ENCODE results near the gene EPAS1. TPM values are rescaled to one million over a fixed set of nuclear protein-coding genes. Genes with fewer than 3 reads are reported as not detected.

EPAS1 gene
- total RNA-seq, 1 experiment from 2014 or later = 8.5 TPM

DNA sequence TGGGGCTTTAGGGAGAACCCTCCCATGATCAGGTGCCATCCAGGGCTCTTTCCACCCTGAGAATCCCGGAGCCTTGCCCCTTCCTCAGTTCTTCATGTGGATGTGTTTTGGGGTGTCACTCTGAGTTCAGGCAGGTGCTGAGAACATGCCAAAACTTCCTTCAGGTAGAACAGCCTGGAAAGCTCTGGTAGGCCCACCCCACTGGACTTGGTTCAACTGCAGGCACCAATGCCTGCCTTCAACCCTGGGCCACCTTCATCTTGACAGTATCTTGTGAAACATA lies 85.8 kb downstream of the EPAS1 start:
- ChIA-PET CTCF (no interaction called here), POLR2A (no interaction called here)
- TF ChIP-seq, protein P1, sequence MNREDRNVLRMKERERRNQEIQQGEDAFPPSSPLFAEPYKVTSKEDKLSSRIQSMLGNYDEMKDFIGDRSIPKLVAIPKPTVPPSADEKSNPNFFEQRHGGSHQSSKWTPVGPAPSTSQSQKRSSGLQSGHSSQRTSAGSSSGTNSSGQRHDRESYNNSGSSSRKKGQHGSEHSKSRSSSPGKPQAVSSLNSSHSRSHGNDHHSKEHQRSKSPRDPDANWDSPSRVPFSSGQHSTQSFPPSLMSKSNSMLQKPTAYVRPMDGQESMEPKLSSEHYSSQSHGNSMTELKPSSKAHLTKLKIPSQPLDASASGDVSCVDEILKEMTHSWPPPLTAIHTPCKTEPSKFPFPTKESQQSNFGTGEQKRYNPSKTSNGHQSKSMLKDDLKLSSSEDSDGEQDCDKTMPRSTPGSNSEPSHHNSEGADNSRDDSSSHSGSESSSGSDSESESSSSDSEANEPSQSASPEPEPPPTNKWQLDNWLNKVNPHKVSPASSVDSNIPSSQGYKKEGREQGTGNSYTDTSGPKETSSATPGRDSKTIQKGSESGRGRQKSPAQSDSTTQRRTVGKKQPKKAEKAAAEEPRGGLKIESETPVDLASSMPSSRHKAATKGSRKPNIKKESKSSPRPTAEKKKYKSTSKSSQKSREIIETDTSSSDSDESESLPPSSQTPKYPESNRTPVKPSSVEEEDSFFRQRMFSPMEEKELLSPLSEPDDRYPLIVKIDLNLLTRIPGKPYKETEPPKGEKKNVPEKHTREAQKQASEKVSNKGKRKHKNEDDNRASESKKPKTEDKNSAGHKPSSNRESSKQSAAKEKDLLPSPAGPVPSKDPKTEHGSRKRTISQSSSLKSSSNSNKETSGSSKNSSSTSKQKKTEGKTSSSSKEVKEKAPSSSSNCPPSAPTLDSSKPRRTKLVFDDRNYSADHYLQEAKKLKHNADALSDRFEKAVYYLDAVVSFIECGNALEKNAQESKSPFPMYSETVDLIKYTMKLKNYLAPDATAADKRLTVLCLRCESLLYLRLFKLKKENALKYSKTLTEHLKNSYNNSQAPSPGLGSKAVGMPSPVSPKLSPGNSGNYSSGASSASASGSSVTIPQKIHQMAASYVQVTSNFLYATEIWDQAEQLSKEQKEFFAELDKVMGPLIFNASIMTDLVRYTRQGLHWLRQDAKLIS (CRISPR knock-in tag; IDR thresholded peaks at IDR 0.05; ENCODE audit: borderline replicate concordance) = no peak
- TF ChIP-seq, protein P2, sequence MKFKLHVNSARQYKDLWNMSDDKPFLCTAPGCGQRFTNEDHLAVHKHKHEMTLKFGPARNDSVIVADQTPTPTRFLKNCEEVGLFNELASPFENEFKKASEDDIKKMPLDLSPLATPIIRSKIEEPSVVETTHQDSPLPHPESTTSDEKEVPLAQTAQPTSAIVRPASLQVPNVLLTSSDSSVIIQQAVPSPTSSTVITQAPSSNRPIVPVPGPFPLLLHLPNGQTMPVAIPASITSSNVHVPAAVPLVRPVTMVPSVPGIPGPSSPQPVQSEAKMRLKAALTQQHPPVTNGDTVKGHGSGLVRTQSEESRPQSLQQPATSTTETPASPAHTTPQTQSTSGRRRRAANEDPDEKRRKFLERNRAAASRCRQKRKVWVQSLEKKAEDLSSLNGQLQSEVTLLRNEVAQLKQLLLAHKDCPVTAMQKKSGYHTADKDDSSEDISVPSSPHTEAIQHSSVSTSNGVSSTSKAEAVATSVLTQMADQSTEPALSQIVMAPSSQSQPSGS (CRISPR knock-in tag; IDR thresholded peaks at IDR 0.05; ENCODE audit: borderline replicate concordance, low read depth) = no peak
- TF ChIP-seq MXD4 (CRISPR knock-in tag; IDR thresholded peaks at IDR 0.05; ENCODE audit: borderline replicate concordance) = no peak
- TF ChIP-seq GTF2I (CRISPR knock-in tag; conservative IDR thresholded peaks at IDR 0.05) = no peak
- TF ChIP-seq SMAD3 (CRISPR knock-in tag; IDR thresholded peaks at IDR 0.05; ENCODE audit: borderline replicate concordance) = no peak
- TF ChIP-seq, protein P3, sequence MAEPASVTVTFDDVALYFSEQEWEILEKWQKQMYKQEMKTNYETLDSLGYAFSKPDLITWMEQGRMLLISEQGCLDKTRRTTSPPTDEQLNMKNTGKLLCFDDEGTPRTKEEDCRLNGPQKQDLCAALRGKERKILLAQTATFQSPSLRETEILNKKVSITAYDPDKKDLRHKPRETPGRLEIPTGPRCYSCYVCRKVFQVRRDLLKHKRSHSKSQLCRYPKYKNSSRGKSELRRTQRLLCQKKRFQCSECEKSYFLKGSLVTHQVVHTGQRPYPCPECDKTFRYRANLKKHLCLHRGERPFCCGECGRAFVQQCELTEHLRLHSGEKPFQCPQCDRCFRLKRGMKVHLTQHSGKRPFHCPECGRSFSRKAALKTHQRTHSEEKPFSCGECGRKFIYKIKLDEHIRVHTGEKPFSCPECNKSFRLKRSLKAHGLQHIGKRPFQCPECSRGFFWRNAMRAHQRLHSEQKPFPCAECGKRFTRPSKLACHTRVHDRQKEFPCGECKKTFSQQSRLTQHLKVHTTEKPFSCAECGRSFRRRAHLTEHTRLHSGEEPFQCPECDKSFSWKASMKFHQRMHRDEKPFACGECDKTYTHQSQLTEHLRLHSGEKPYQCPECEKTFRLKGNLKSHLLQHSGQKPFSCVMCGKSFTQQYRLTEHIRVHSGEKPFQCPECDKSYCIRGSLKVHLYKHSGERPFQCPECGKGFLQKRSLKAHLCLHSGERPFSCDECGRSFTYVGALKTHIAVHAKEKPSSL (CRISPR knock-in tag; conservative IDR thresholded peaks at IDR 0.05) = no peak
- Mint-ChIP-seq H3K4me3 (no peak overlapping the region), H3K36me3 (no peaks in the 10 kb centered on the region), H3K27me3 (ENCODE audit: low read depth) (no peaks in the 10 kb centered on the region), H3K4me1 (no peaks in the 10 kb centered on the region), H3K9me3 (no peaks in the 10 kb centered on the region), H3K27ac (no peak overlapping the region)
- no peak for ATAC-seq
- DNase-seq (ENCODE audit: low spot score) = no peak

DNA sequence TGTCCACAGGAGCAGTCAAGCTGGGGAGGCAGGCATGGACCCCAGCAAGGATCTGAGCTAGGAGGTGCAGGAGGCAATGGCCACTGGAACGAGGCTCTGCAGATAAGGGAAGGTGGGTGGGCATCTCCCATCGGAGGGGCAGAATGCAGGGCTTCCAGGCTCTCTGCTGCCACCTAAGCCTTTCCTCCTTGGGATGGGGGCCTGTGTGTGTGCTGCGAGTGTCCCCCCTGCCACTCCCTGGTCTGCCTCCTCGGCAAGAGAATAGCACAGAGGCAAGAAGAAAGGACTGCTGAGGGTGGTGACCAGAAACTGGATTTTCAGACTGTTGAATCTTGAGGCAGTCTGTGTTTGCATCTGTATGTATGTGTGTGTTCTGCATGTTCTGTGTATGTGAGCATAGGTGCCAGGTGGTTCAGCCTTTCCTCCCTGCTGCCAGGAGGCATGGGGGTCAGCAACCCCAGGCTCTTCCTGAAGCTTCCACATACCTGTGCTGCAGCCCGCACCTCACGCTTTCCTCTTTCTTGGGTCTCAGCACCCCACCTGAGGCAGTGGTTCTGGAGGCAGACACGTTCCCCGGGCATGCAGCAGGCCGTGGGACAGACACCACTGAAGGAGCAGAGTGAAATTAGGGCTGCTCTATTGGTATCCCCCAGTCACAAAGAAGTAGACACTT lies 86.7 kb downstream of the EPAS1 start:
- Mint-ChIP-seq H3K36me3 (no peaks in the 10 kb centered on the region), H3K9me3 (no peaks in the 10 kb centered on the region), H3K4me3 (no peak overlapping the region), H3K4me1 (no peaks in the 10 kb centered on the region), H3K27me3 (ENCODE audit: low read depth) (no peaks in the 10 kb centered on the region), H3K27ac (no peak overlapping the region)
- ATAC-seq (no peak), DNase-seq (ENCODE audit: low spot score) (no peak)
- ChIA-PET CTCF (no interaction called here), POLR2A (no interaction called here)
- TF ChIP-seq CREM (CRISPR knock-in tag; IDR thresholded peaks at IDR 0.05) = no peak
- no peak for TF ChIP-seq GABPB1 (CRISPR knock-in tag; IDR thresholded peaks at IDR 0.05)
- TF ChIP-seq FOXP1 (CRISPR knock-in tag; IDR thresholded peaks at IDR 0.05; ENCODE audit: borderline replicate concordance) = no peak
- TF ChIP-seq ELF4 (CRISPR knock-in tag; IDR thresholded peaks at IDR 0.05; ENCODE audit: low read depth) = no peak
- TF ChIP-seq, protein P4, sequence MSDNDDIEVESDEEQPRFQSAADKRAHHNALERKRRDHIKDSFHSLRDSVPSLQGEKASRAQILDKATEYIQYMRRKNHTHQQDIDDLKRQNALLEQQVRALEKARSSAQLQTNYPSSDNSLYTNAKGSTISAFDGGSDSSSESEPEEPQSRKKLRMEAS (CRISPR knock-in tag; IDR thresholded peaks at IDR 0.05) = no peak
- TF ChIP-seq ZNF416 (CRISPR knock-in tag; IDR thresholded peaks at IDR 0.05) = no peak
- TF ChIP-seq, protein P5, sequence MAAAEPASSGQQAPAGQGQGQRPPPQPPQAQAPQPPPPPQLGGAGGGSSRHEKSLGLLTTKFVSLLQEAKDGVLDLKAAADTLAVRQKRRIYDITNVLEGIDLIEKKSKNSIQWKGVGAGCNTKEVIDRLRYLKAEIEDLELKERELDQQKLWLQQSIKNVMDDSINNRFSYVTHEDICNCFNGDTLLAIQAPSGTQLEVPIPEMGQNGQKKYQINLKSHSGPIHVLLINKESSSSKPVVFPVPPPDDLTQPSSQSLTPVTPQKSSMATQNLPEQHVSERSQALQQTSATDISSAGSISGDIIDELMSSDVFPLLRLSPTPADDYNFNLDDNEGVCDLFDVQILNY (CRISPR knock-in tag; IDR thresholded peaks at IDR 0.05) = no peak
- TF ChIP-seq, protein P6, sequence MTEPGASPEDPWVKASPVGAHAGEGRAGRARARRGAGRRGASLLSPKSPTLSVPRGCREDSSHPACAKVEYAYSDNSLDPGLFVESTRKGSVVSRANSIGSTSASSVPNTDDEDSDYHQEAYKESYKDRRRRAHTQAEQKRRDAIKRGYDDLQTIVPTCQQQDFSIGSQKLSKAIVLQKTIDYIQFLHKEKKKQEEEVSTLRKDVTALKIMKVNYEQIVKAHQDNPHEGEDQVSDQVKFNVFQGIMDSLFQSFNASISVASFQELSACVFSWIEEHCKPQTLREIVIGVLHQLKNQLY (CRISPR knock-in tag; IDR thresholded peaks at IDR 0.05) = no peak
- no peak for TF ChIP-seq NR2C2 (CRISPR knock-in tag; IDR thresholded peaks at IDR 0.05)
- TF ChIP-seq JUN (CRISPR knock-in tag; IDR thresholded peaks at IDR 0.05) = no peak
- TF ChIP-seq, protein P7, sequence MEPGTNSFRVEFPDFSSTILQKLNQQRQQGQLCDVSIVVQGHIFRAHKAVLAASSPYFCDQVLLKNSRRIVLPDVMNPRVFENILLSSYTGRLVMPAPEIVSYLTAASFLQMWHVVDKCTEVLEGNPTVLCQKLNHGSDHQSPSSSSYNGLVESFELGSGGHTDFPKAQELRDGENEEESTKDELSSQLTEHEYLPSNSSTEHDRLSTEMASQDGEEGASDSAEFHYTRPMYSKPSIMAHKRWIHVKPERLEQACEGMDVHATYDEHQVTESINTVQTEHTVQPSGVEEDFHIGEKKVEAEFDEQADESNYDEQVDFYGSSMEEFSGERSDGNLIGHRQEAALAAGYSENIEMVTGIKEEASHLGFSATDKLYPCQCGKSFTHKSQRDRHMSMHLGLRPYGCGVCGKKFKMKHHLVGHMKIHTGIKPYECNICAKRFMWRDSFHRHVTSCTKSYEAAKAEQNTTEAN (CRISPR knock-in tag; IDR thresholded peaks at IDR 0.05) = no peak
- TF ChIP-seq NFYB (CRISPR knock-in tag; conservative IDR thresholded peaks at IDR 0.05; ENCODE audit: low read depth) = no peak
- no peak for TF ChIP-seq NR3C1 (CRISPR knock-in tag; conservative IDR thresholded peaks at IDR 0.05; ENCODE audit: low read depth)
- TF ChIP-seq ZBTB21 (CRISPR knock-in tag; IDR thresholded peaks at IDR 0.05; ENCODE audit: borderline replicate concordance) = no peak
- TF ChIP-seq, protein P8, sequence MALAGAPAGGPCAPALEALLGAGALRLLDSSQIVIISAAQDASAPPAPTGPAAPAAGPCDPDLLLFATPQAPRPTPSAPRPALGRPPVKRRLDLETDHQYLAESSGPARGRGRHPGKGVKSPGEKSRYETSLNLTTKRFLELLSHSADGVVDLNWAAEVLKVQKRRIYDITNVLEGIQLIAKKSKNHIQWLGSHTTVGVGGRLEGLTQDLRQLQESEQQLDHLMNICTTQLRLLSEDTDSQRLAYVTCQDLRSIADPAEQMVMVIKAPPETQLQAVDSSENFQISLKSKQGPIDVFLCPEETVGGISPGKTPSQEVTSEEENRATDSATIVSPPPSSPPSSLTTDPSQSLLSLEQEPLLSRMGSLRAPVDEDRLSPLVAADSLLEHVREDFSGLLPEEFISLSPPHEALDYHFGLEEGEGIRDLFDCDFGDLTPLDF (CRISPR knock-in tag; IDR thresholded peaks at IDR 0.05) = no peak
- no peak for TF ChIP-seq GTF2I (CRISPR knock-in tag; conservative IDR thresholded peaks at IDR 0.05)

Data from WTC11 (cell line).